ENCODE results near the gene PLAAT3.
"Not testable (repeated sequence)": the region's sequence is repeated elsewhere in the genome, so short reads cannot be mapped to it uniquely, and the experiment has no call there.

The PLAAT3 gene

GRCh38 chr11:63542506-63542905 is 71.7 kb downstream of the PLAAT3 start:
- DNase-seq (ENCODE audit: low read depth in 2 of 3, low spot score in 1 of 3): not testable (repeated sequence)

DNA sequence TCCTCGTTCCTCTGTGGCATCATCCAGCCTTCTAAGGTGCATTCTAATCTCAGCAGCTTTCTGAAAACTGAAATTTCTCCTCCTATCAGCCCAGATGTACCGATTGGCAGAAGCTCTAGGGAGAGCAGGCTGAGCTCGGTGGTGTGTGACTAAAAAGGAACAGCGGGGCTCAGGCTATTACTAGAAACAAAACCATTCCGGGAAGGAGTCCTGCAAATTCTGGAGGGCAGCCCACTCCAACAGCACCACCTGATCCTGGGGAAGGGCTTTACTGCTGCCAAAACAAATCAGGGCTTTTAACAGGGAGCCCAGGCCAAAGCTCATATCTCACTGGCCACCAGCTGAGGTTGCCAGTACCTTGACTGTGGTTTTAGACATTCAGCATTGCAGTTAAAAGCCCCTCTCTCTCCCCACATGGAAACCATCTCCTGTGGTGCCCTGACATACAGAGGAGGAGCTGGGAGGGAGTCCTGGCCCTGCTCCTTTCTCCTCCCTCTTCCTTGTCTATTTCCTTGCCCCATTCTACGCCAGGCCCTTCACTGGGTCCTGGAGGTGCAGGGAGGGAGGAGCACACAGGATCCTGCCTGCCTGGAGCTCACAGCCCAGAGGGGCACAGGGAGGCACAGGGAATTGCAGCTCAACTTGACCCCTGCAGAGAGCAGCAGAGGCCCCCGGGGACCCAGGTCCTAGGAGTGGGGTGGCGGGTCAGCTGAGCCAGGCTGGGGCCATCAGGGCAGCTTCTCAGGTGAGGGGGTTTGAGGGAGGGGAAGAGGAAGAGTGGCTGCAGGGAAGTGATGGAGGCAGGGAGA is 76.7 kb downstream of the PLAAT3 start:
- no peak for DNase-seq (ENCODE audit: low read depth in 2 of 3, low spot score in 1 of 3)

GRCh38 chr11:63536669-63537292 is 77.5 kb downstream of the PLAAT3 start, which contains the start of gene PLAAT4:
TSS of gene PLAAT4 (plus strand) at chr11:63536808. CDS start at chr11:63536869, 61 bp downstream.
- no peak for DNase-seq (ENCODE audit: low read depth in 2 of 3, low spot score in 1 of 3)

- DNase-seq (ENCODE audit: low read depth in 2 of 3, low spot score in 1 of 3): no peak
These were observed 78.5 kb downstream of the PLAAT3 start for GRCh38 chr11:63535734-63536133.

DNA sequence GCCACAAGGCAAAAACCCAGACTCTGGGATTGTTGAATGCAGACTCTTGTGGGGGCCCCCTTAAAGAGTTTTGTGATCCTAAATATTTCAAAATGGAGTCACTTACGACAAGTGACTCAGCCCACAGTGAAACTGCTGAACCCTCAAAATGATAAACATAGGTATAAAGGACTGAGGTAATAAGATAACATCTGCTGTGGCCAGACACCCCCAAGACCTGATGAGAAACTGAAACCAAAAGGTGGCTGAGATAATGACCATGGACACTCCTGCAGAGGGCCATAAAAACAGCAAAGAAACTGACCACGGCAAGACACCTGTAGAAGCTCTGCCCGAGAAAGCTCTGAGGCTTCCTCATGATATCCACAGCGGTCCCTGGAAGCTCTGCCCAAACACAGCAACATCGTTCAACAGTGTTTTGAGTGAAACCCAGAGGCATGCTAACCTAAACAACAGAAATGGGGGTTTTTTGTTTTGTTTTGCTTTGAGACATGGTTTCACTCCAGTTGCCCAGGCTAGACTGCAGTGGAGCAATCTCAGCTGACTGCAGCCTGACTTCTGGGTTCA is 79.3 kb downstream of the PLAAT3 start:
- no peak for DNase-seq (ENCODE audit: low read depth in 2 of 3, low spot score in 1 of 3)

DNA sequence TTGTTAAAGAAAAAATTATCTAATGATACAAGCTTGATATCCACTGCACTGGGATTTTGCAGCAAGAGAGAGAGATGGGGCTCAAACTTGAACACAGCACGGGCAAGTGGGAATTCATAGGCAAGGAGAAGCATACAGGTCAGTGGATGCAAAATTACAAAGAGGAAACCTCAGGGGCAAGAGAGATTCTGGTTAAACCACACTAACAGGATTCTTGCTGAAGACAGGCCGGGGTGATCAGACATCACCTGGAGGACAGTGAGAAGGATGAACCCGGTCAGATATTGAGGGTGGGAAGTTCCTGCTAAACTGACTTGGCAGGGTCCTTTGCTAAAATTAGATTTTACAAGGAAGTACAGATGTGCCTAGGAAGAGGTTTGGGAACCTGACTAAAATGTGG is 80.2 kb downstream of the PLAAT3 start:
- no peak for DNase-seq (ENCODE audit: low read depth in 2 of 3, low spot score in 1 of 3)

- no peak for DNase-seq (ENCODE audit: low read depth in 2 of 3, low spot score in 1 of 3)
These were observed 81.3 kb downstream of the PLAAT3 start for GRCh38 chr11:63532799-63533475.

DNA sequence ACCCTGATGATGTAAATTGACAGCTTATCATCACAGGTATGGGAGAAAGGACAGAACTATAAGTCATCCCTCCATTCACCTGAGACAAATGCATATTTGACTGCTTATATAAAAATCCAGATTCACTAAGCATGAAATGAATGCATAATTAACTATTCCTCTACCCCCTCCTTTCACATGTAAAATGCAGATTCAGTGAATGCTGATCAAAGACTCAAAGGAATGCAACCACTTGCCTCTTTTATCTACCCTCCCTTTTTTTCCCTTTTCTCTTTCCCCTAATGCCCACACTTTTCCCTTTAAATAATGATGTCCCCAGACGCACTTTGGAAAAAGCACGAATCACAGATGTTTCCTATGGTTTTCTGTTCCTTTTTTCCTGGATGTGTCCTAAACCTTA is 82.1 kb downstream of the PLAAT3 start:
- DNase-seq (ENCODE audit: low read depth in 2 of 3, low spot score in 1 of 3): no peak

DNA sequence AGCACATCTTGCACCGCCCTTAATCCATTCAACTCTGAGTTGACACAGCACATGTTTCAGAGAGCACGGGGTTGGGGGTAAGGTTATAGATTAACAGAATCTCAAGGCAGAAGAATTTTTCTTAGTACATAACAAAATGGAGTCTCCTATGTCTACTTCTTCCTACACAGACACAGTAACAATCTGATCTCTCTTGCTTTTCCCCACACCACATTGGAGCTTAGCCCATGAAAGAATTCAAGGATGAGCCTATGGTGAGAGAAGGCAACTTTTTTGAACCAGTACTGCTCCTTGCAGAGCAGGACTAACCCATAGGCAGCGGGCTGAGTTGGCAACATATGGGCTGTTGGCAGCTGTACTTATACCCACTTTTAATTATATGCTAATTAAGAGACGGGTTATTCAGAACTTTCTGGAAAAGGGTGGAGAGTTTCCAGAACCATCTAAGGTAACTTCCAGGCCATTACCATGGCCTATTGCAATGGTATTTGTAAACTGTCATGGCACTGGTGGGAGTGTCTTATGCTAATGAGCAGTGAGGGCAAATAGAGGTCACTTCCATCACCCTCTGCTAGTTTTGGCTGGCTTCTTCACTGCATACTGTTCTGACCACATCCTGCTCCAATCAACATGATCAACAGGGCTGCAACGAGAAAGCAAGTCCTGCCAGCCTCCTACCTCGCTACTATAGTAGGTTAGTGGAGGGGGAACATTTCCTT is 83.0 kb downstream of the PLAAT3 start:
- DNase-seq (ENCODE audit: low read depth in 2 of 3, low spot score in 1 of 3): peak in 1 of 3 donors; percentile 47

DNA sequence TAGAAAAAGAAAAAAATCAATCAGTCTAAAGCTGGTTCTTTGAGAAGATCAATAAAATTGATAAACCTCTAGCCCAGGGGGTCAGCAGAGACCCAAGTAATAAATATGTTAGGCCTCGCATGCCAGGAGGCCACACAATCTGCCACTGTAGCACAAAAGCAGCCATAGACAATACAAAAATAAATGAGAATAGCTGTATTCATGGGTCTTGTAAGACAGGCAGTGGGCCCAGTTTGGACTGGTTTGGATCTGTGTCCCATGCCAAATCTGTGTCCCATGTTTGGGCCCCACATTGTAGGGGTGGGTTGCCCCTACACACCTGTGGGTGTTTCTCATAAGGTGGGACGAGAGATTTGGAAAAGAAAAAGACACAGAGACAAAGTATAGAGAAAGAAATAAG is 84.2 kb downstream of the PLAAT3 start:
- no peak for DNase-seq (ENCODE audit: low read depth in 2 of 3, low spot score in 1 of 3)

GRCh38 chr11:63529373-63529772 is 84.9 kb downstream of the PLAAT3 start:
- not testable (repeated sequence) for DNase-seq (ENCODE audit: low read depth in 2 of 3, low spot score in 1 of 3)

DNA sequence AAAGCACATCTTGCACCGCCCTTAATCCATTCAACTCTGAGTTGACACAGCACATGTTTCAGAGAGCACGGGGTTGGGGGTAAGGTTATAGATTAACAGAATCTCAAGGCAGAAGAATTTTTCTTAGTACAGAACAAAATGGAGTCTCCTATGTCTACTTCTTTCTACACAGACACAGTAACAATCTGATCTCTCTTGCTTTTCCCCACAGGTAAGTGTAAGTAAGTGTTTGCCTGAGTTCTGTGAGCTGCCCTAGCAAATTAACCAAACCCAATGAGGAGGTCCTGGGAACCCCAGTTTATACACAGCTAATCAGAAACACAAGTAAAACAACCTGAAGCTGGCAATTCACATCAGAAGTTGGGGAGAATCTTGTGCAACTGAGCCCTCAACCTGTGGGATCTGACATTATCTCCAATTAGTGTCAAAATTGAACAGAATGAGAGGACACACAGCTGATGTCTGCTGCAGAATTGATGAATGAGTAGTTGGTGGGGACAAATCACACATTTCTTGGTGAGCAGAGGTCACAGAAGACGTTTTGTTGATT is 85.4 kb downstream of the PLAAT3 start:
- not testable (repeated sequence) for DNase-seq (ENCODE audit: low read depth in 2 of 3, low spot score in 1 of 3)

DNA sequence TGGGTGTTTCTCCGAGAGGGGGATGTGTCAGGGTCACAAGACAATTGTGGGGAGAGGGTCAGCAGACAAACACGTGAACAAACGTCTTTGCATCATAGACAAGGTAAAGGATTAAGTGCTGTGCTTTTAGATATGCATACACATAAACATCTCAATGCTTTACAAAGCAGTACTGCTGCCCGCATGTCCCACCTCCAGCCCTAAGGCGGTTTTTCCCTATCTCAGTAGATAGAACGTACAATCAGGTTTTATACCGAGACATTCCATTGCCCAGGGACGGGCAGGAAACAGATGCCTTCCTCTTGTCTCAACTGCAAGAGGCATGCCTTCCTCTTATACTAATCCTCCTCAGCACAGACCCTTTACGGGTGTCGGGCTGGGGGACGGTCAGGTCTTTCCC is 86.1 kb downstream of the PLAAT3 start:
- DNase-seq (ENCODE audit: low read depth in 2 of 3, low spot score in 1 of 3): not testable (repeated sequence)

DNA sequence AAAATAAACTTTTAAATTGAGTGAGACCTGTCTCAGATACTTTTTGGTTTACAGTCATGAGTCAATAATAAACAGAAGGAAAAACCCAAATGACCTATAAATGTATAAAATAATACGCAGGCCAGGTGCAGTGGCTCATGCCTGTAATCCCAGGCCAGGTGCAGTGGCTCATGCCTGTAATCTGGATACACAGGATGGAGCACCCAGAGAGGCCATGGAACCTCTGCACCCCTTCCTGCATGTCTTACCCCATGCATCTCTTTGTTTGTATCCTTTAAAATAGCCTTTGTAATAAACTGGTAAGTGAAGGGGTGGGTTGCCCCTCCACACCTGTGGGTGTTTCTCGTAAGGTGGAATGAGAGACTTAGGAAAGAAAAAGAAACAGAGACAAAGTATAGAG is 86.6 kb downstream of the PLAAT3 start:
- DNase-seq (ENCODE audit: low read depth in 2 of 3, low spot score in 1 of 3): no peak
